Heart right ventricle (tissue), 16 donors: Measurements from ENCODE around the gene CACNA2D4. TPM values are rescaled to one million over a fixed set of nuclear protein-coding genes. Genes with fewer than 3 reads are reported as not detected.

ENCODE experiments used
- ATAC-seq, 8 donors: fragments of 200-7000 bp; cut with Tn5 transposase; one replicate each; pipeline ENCODE4 v1.9.1; 2020; ENCODE audit warnings: mild to moderate bottlenecking in 8 of 8, moderate library complexity in 8 of 8, moderate number of reproducible peaks in 1 of 8
- DNase-seq, 2 donors: peaks; one replicate each; pipeline ENCODE4 v3.0.0-alpha.2; 2020
- H3K27ac ChIP-seq, 10 donors: fragments of 200-600 bp; sonication (generic) in 2 of 10; one replicate each; pipeline versions ENCODE4 v1.5.0 to v1.8.0; 2020 to 2022; ENCODE audit warnings: mild to moderate bottlenecking in 3 of 10
- H3K27me3 ChIP-seq, 7 donors: fragments of 200-600 bp; one replicate each; pipeline ENCODE4 v1.8.0; 2021 to 2022; ENCODE audit warnings: mild to moderate bottlenecking in 2 of 7
- H3K36me3 ChIP-seq, 9 donors: fragments of 200-600 bp; sonication (generic) in 1 of 9; one replicate each; pipeline versions ENCODE4 v1.5.0 to v1.8.0; 2020 to 2022; ENCODE audit warnings: mild to moderate bottlenecking in 2 of 9
- H3K4me1 ChIP-seq, 9 donors: fragments of 200-600 bp; sonication (generic) in 1 of 9; one replicate each; pipeline versions ENCODE4 v1.5.0 to v1.8.0; 2020 to 2022; ENCODE audit warnings: mild to moderate bottlenecking in 4 of 9
- H3K4me3 ChIP-seq, 10 donors: fragments of 200-600 bp; sonication (generic) in 2 of 10; one replicate each; pipeline versions ENCODE4 v1.5.0 to v1.8.0; 2020 to 2022; ENCODE audit warnings: mild to moderate bottlenecking in 7 of 10, moderate library complexity in 2 of 10
- H3K9me3 ChIP-seq, 11 donors: fragments of 200-600 bp in 10 of 11; sonication (generic) in 2 of 11; one replicate each; pipeline versions ENCODE4 v1.5.0 to v1.8.0; 2013 to 2022; ENCODE audit warnings: mild to moderate bottlenecking in 2 of 11, control low read depth in 1 of 11, moderate library complexity in 1 of 11
- WGBS, 2 donors: extraction: QIAGEN DNeasy Blood & Tissue Kit; methylation state at CpG; one replicate each; pipeline ENCODE4 v1.1.7; 2013; ENCODE audit warnings: inconsistent platforms in 1 of 2; 5-methylcytosine and 5-hydroxymethylcytosine counted together
- intact Hi-C, 10 donors: fragments of 100-400 bp; cut with DNase I; formaldehyde crosslinking; loops; one replicate each; pipeline versions ENCODE4 v1.11.1 to v1.14.2; 2022
- polyA plus RNA-seq, 2 donors: library from polyadenylated mRNA; stranded (reverse); fragments of 200-250 nt; gene quantifications; one replicate each; pipeline ENCODE4 v1.2.3, GENCODE V29; 2013
- total RNA-seq, 10 donors: library from RNA; stranded (reverse); fragmentation: NEBNext Ultra II Directional in 3 of 10; extraction: Animal tissue kit (Norgen Biotek cat#: 25700) in 3 of 10; gene quantifications; one replicate each; pipeline versions ENCODE4 v1.2.1 to v1.2.4, GENCODE V29; 2021 to 2023
- TF ChIP-seq, protein P1 (sequence below), 9 donors: fragments of 200-600 bp; sonication (generic) in 2 of 9; IDR thresholded peaks; one replicate each; pipeline versions ENCODE4 v1.5.0 to v1.8.0; 2021 to 2022; ENCODE audit warnings: antibody characterized with exemption in 9 of 9, mild to moderate bottlenecking in 5 of 9, moderate library complexity in 1 of 9
- donor health status: Arrhythmogenic right ventricular cardiomyopathy.
- donor health status: ischemic (EF 13 %, LVEDD 7.1; RV severe dilation, severe dysfunction).
- donor health status: healthy with polysubstance abuse.
- donor health status: DM: no; HTN: yes; CAD: no.
- donor health status: DM: no; HTN: no; CAD: no.
- donor health status: ischemic (EF 25% LVEDD 6.9; RV normal size, moderate dysfunction).
- donor health status: ischemic (EF 25% LVEDD 5.7; RV mildly dilated, moderate dysfunction).
- donor health status: healthy.
- donor health status: DM: yes; HTN: yes; CAD: no.
- donor health status: Ischemic cardiomyopathy.
- donor health status: ischemic (EF 35%, LVEDD 5.7; RV mildly dilated, moderate dysfunction).
- donor health status: nonischemic (EF 11% LVEDD 7.7; RV severe dilation, severe dysfunction).
- donor health status: DM: yes; HTN: yes; CAD: no.
- donor health status: PGD.
- donor health status: ischemic (EF 29% LVEDD 5.4; RV normal size, mild dysfunction).
- donor health status: nonischemic (EF 23%, LVEDD 6.1; RV moderate dilation, normal function).

CACNA2D4 gene
- total and polyA plus RNA-seq, 12 donors: 0.19 to 6.2 (median 0.95) TPM

DNA sequence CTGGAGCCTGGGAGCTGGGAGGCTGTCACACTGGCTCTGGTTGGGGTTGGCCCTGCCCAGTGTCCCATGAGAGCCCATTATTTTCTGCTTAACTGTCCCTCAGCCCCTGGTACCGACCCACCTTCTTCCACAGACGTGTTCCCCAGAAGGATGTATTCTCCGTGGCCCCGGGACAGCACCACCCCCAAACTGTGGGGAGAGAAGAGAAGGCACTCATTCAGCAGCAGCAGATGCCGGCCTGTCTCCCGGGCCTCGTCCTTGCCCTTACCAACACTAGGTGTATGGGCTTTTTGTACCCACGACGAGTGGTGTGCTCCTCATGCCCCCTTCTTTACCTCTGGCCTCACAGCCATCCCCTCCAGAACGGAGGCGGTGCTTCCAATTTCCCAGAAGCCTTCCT lies 60.0 kb downstream of the CACNA2D4 start:
- H3K27ac ChIP-seq: no peak overlapping the region
- no peak for DNase-seq
- H3K4me3 ChIP-seq: no peak overlapping the region
- H3K27me3 ChIP-seq: peaks cover 0 to 15% (median 0%) of the 10 kb centered on the region in 7 donors
- no peaks in the 10 kb centered on the region for H3K36me3 ChIP-seq
- peaks cover 0 to 37% (median 16%) of the 10 kb centered on the region in 11 donors for H3K9me3 ChIP-seq
- TF ChIP-seq, protein P1, sequence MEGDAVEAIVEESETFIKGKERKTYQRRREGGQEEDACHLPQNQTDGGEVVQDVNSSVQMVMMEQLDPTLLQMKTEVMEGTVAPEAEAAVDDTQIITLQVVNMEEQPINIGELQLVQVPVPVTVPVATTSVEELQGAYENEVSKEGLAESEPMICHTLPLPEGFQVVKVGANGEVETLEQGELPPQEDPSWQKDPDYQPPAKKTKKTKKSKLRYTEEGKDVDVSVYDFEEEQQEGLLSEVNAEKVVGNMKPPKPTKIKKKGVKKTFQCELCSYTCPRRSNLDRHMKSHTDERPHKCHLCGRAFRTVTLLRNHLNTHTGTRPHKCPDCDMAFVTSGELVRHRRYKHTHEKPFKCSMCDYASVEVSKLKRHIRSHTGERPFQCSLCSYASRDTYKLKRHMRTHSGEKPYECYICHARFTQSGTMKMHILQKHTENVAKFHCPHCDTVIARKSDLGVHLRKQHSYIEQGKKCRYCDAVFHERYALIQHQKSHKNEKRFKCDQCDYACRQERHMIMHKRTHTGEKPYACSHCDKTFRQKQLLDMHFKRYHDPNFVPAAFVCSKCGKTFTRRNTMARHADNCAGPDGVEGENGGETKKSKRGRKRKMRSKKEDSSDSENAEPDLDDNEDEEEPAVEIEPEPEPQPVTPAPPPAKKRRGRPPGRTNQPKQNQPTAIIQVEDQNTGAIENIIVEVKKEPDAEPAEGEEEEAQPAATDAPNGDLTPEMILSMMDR (IDR thresholded peaks at IDR 0.05): no peak
- ATAC-seq: no peak
- H3K4me1 ChIP-seq: no peaks in the 10 kb centered on the region
- intact Hi-C loops: loop anchor here in 1 of 10 donors (10.0 kb wide), 1 partner anchor 46 kb away; no protein-coding TSS in a partner anchor
- WGBS, 2 donors: 89 to 90% methylated on average over 11 of the region's 11 CpGs

DNA sequence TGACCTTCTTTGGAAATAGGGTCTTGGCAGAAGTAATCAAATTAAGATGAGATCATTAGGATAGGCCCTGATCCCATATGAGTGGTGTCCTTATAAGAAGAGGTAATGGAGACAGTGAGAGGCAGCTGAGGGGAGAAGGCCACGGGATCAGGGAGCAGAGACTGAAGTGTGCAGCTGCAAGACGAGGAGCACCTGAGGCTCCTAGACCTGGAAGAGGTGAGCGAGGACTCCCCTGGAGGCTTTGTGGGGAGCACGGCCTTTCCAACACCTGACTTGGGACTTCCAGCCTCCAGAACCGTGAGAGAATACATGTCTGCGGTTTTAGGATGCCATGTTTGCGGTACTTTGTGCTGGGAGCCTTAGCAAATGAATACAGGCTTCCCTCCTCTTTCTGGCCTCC lies 60.6 kb downstream of the CACNA2D4 start:
- no peak for DNase-seq
- no peak overlapping the region for H3K4me3 ChIP-seq
- peaks cover 0 to 37% (median 16%) of the 10 kb centered on the region in 11 donors for H3K9me3 ChIP-seq
- 86 to 87% methylated on average over 7 of the region's 7 CpGs for WGBS, 2 donors
- no peaks in the 10 kb centered on the region for H3K36me3 ChIP-seq
- peaks cover 0 to 15% (median 0%) of the 10 kb centered on the region in 7 donors for H3K27me3 ChIP-seq
- no peaks in the 10 kb centered on the region for H3K4me1 ChIP-seq
- intact Hi-C loops: loop anchor here in 1 of 10 donors (10.0 kb wide), 1 partner anchor 47 kb away; no protein-coding TSS in a partner anchor
- TF ChIP-seq, protein P1 (IDR thresholded peaks at IDR 0.05): no peak
- no peak for ATAC-seq
- H3K27ac ChIP-seq: no peak overlapping the region

GRCh38 chr12:1857086-1857485 lies 61.4 kb downstream of the CACNA2D4 start:
- H3K27ac ChIP-seq: no peak overlapping the region
- H3K36me3 ChIP-seq: no peaks in the 10 kb centered on the region
- intact Hi-C loops: loop anchor here in 1 of 10 donors (10.0 kb wide), 1 partner anchor 48 kb away; no protein-coding TSS in a partner anchor
- no peak overlapping the region for H3K4me3 ChIP-seq
- WGBS, 2 donors: 45 to 78% methylated on average over 2 of the region's 2 CpGs
- DNase-seq: no peak
- TF ChIP-seq, protein P1 (IDR thresholded peaks at IDR 0.05): no peak
- peaks cover 0 to 37% (median 16%) of the 10 kb centered on the region in 11 donors for H3K9me3 ChIP-seq
- ATAC-seq: no peak
- H3K27me3 ChIP-seq: peaks cover 0 to 15% (median 0%) of the 10 kb centered on the region in 7 donors
- H3K4me1 ChIP-seq: no peaks in the 10 kb centered on the region

DNA sequence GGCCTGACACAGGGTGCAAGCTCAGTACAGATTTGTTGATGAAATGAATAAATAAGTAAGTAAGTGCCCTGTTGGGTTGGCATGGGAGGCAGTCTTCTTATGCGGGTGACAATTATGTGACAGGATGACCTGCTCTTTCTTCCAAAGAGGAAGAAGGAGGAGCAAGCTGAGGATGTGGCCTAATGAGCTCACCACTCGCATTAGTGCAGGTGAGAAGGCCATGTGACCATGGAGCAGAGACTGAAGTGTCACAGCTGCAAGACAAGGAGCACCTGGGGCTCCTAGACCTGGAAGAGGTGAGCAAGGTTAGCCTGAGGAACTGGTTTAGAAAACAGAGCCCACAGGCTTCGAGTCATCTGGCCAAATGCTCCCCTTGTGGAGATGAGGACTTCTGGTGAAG lies 63.2 kb downstream of the CACNA2D4 start:
- no peak for DNase-seq
- Histone ChIP-seq H3K4me1 (no peaks in the 10 kb centered on the region), H3K9me3 (peaks cover 0 to 37% (median 16%) of the 10 kb centered on the region in 11 donors), H3K4me3 (no peak overlapping the region), H3K27me3 (peaks cover 0 to 15% (median 0%) of the 10 kb centered on the region in 7 donors), H3K27ac (no peak overlapping the region), H3K36me3 (no peaks in the 10 kb centered on the region)
- TF ChIP-seq, protein P1 (IDR thresholded peaks at IDR 0.05): no peak
- 57 to 77% methylated on average over 3 of the region's 3 CpGs for WGBS, 2 donors
- intact Hi-C loops: loop anchor here in 1 of 10 donors (10.0 kb wide), 1 partner anchor 50 kb away; no protein-coding TSS in a partner anchor
- no peak for ATAC-seq
